Measurements from ENCODE around the gene ZBTB48.

- TF ChIP-seq POLR2AphosphoS5 (IDR thresholded peaks at IDR 0.05; ENCODE audit: low read depth, low read length) (no peak), POLR2A (IDR thresholded peaks at IDR 0.05; ENCODE audit: low read depth, low read length) (no peak), TAF1 (IDR thresholded peaks at IDR 0.05; ENCODE audit: borderline replicate concordance, low read depth, low read length) (no peak)
These were observed 44.6 kb upstream of the ZBTB48 start for GRCh38 chr1:6535214-6535613.
